22Rv1 (cell line): ENCODE data around the gene GOLPH3L.
"Not testable (repeated sequence)": the region's sequence is repeated elsewhere in the genome, so short reads cannot be mapped to it uniquely, and the experiment has no call there.

Experiments
- CTCF ChIP-seq: fragments of 450-650 bp; IDR thresholded peaks from 2 replicates; pipeline ENCODE4 v1.5.1; 2017; ENCODE audit warnings: mild to moderate bottlenecking
- ZFX ChIP-seq: fragments of 450-650 bp; IDR thresholded peaks from 2 replicates; pipeline ENCODE4 v1.6.1; 2017; ENCODE audit warnings: antibody characterized with exemption, borderline replicate concordance

- not testable (repeated sequence) for TF ChIP-seq CTCF, ZFX
These were observed 58.5 kb downstream of the GOLPH3L start for GRCh38 chr1:150638430-150638829.
